Head of caudate nucleus (tissue), 42 donors: ENCODE data around the gene ZNF460.

ENCODE experiments used
- DNase-seq, 42 donors: peaks; one replicate each; pipeline versions ENCODE4 v3.0.0 to v3.0.0-alpha.2; 2020 to 2021; ENCODE audit warnings: mixed read lengths in 7 of 42
- intact Hi-C: fragments of 100-400 bp; cut with DNase I; formaldehyde crosslinking; loops from one replicate; pipeline ENCODE4 v1.15.0; 2022

The ZNF460 gene

GRCh38 chr19:57324992-57325391 lies 44.7 kb downstream of the ZNF460 start:
- intact Hi-C loops: loop anchor here (5.0 kb wide), 1 partner anchor 37 kb away; the partner anchor contains the start of genes TRAPPC2B and ZNF547
- DNase-seq: no peak

DNA sequence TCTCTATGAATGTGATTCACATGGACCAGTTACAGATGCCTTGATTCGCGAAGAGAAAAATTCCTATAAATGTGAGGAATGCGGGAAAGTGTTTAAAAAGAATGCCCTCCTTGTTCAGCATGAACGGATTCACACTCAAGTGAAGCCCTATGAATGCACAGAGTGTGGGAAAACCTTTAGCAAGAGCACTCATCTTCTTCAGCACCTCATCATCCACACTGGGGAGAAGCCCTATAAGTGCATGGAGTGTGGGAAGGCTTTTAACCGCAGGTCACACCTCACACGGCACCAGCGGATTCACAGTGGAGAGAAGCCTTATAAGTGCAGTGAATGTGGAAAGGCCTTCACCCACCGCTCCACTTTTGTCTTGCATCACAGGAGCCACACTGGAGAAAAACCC lies 47.7 kb downstream of the ZNF460 start:
- intact Hi-C loops: no loop called here
- DNase-seq: no peak

DNA sequence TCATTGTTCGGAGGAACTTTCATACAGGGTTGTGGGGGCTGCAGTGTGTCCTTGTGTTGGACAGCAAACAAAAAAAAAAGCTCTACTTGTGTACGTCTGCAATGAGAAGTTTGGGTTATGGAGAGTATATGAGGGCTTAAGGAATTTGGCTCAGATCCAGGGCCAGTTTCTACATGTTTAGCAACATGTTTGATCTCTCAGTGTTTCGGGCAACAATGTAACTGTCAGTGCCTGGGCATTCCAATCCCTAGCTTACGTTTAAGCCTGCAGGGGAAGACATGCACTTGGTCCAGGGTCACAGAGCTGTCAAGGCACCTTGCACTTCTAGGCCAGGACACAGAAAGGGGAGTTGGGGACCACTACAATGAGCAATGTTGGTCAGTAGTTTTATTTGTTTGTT lies 53.9 kb downstream of the ZNF460 start:
- intact Hi-C loops: no loop called here
- no peak for DNase-seq

- intact Hi-C loops: no loop called here
- DNase-seq: no peak
Observed at GRCh38 chr19:57338877-57339276, 58.6 kb downstream of the ZNF460 start.

DNA sequence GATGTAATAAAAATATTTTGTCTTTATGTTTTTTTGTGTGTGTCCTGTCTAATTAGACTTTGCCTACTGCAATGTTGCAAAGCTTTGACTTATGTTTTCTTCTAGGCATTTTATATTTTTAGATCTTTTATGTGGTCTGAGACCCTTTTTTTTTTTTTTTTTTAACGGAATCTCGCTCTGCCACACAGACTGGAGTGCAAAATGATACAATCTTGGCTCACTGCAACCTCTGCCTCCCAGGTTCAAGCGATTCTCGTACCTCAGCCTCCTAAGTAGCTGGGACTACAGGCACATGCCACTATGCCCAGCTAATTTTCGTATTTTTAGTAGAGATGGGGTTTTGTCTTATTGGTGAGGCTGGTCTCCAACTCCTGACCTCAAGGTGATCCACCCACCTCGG lies 62.3 kb downstream of the ZNF460 start:
- no peak for DNase-seq
- intact Hi-C loops: no loop called here
